Measurements from ENCODE around the gene GJB4.
A peak's percentile ranks its signal among the peaks of the same experiment; 100 is the strongest.

The GJB4 gene

DNA sequence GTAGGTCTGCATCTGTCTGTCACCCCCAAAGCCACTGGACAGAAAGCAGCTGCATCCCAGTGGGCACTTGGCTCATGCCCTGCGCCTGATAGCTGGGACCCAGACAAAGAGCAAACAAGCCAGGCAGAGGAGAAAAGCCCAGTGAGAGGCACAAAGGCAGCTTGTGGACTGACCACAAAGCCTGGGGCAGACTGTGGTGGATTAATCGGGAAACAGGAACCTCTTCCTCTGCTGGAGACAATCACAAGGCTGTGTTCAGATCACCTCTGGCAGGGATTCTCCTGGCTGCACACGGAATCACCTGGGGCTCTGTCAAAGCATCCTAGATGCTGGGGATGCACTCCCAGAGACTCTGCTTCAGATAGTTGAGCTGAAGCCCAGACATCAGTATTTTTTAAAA lies 19.9 kb upstream of the GJB4 start:
- no peaks in the 10 kb centered on the region for H3K9me2 ChIP-seq (replicated peaks; ENCODE audit: control insufficient read depth, low read length)
- H3K27ac ChIP-seq (ENCODE audit: low read depth, low read length), result no peak overlapping the region
- H3K79me2 ChIP-seq (ENCODE audit: control insufficient read depth, low read length), result no peaks in the 10 kb centered on the region
- no peaks in the 10 kb centered on the region for H3K36me3 ChIP-seq (ENCODE audit: control insufficient read depth, low read length)
- no peaks in the 10 kb centered on the region for H3K27me3 ChIP-seq (ENCODE audit: control insufficient read depth, low read length)
- no peak overlapping the region for H3K4me3 ChIP-seq (ENCODE audit: low read length)
- H3F3A ChIP-seq (ENCODE audit: control insufficient read depth, insufficient read depth), result no peaks in the 10 kb centered on the region
- TF ChIP-seq EZH2phosphoT487 (IDR thresholded peaks at IDR 0.05; ENCODE audit: borderline replicate concordance, low read length), result no peak
- TF ChIP-seq, protein P1, sequence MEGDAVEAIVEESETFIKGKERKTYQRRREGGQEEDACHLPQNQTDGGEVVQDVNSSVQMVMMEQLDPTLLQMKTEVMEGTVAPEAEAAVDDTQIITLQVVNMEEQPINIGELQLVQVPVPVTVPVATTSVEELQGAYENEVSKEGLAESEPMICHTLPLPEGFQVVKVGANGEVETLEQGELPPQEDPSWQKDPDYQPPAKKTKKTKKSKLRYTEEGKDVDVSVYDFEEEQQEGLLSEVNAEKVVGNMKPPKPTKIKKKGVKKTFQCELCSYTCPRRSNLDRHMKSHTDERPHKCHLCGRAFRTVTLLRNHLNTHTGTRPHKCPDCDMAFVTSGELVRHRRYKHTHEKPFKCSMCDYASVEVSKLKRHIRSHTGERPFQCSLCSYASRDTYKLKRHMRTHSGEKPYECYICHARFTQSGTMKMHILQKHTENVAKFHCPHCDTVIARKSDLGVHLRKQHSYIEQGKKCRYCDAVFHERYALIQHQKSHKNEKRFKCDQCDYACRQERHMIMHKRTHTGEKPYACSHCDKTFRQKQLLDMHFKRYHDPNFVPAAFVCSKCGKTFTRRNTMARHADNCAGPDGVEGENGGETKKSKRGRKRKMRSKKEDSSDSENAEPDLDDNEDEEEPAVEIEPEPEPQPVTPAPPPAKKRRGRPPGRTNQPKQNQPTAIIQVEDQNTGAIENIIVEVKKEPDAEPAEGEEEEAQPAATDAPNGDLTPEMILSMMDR (IDR thresholded peaks at IDR 0.05; ENCODE audit: low read depth, low read length, poor library complexity, severe bottlenecking), result no peak
- no peak overlapping the region for H3K4me2 ChIP-seq (ENCODE audit: low read length)
- H3K4me1 ChIP-seq (ENCODE audit: control insufficient read depth, low read length), result no peaks in the 10 kb centered on the region
- no peaks in the 10 kb centered on the region for H4K20me1 ChIP-seq (ENCODE audit: control insufficient read depth, insufficient read depth, low read depth, low read length)
- H3K9me3 ChIP-seq (ENCODE audit: control insufficient read depth, insufficient read depth, low read length), result no peaks in the 10 kb centered on the region

DNA sequence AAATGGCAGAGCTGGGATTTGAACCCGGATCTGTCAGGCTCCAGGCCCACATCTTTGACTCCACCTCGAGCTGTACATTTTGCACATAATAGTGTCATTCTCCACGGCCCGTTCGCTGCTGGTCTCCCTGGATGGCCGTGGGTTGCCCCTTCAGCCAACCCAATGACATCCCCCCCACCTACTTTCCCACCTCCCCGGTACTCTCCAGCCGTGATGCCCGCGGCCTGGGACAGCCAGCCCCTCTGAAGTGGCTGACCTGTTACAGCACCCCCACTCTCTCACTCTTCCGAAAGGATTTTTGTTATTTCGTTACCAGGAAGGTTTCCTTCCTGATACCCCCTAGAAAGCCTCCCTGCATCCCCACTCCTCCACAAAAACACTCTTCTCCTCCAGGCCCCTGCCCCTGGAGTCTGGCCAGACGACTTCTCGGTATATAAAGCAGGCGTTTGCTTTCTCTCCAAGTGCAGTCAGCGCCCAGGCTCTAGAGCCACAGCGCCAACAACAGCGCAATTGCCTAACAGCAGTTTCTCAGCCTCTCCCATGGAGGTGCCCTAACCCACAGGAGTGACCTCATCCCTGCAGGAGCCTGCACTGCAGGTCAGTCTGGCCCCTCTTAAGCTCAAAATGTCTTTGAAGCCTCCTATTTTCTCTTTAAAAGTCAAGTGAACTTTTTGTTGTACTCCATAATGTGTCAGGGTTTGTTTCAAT lies 19.2 kb upstream of the GJB4 start:
- Histone ChIP-seq H3K4me2 (ENCODE audit: low read length) (no peak overlapping the region), H3K79me2 (ENCODE audit: control insufficient read depth, low read length) (no peaks in the 10 kb centered on the region), H3K9me2 (replicated peaks; ENCODE audit: control insufficient read depth, low read length) (no peaks in the 10 kb centered on the region), H3K36me3 (ENCODE audit: control insufficient read depth, low read length) (no peaks in the 10 kb centered on the region), H3K27me3 (ENCODE audit: control insufficient read depth, low read length) (no peaks in the 10 kb centered on the region), H4K20me1 (ENCODE audit: control insufficient read depth, insufficient read depth, low read depth, low read length) (no peaks in the 10 kb centered on the region), H3K4me1 (ENCODE audit: control insufficient read depth, low read length) (no peaks in the 10 kb centered on the region), H3K9me3 (ENCODE audit: control insufficient read depth, insufficient read depth, low read length) (no peaks in the 10 kb centered on the region), H3F3A (ENCODE audit: control insufficient read depth, insufficient read depth) (no peaks in the 10 kb centered on the region), H3K27ac (ENCODE audit: low read depth, low read length) (no peak overlapping the region), H3K4me3 (ENCODE audit: low read length) (no peak overlapping the region)
- TF ChIP-seq, protein P1 (IDR thresholded peaks at IDR 0.05; ENCODE audit: low read depth, low read length, poor library complexity, severe bottlenecking), result no peak
- TF ChIP-seq EZH2phosphoT487 (IDR thresholded peaks at IDR 0.05; ENCODE audit: borderline replicate concordance, low read length), result no peak

DNA sequence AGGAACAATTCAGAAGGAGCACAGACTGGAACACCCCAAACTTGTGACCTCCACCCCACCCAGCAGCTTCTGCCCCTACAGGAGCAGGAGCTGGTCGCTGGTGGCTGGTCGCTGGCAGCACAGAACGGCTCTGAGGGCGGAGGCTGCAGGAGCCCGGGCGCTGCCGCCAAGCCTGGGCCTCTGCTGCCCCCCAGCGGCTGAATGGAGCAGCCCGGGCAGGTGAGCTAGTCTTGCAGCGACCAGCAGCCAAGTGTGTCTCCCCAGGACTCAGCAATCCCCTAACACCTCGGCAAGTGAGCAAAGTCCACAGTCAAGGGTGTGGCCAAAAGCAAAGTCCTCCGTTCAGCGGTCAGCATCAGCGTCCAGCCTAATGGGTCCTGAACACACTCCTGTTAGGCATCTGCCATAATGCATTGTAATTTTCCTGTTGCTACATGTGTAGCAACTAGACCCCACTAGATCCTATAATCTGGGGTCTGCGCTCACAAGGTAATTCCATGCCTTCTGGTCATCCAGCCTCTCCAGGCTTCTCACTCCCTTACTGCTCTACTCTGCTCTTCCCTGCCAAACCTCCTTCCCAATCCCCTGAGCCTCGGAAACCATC lies 16.8 kb upstream of the GJB4 start:
- no peaks in the 10 kb centered on the region for H3K79me2 ChIP-seq (ENCODE audit: control insufficient read depth, low read length)
- H3K9me3 ChIP-seq (ENCODE audit: control insufficient read depth, insufficient read depth, low read length), result no peaks in the 10 kb centered on the region
- no peak overlapping the region for H3K27ac ChIP-seq (ENCODE audit: low read depth, low read length)
- no peak overlapping the region for H3K4me2 ChIP-seq (ENCODE audit: low read length)
- H3K9me2 ChIP-seq (replicated peaks; ENCODE audit: control insufficient read depth, low read length), result no peaks in the 10 kb centered on the region
- no peaks in the 10 kb centered on the region for H3K4me1 ChIP-seq (ENCODE audit: control insufficient read depth, low read length)
- TF ChIP-seq EZH2phosphoT487 (IDR thresholded peaks at IDR 0.05; ENCODE audit: borderline replicate concordance, low read length), result no peak
- TF ChIP-seq, protein P1 (IDR thresholded peaks at IDR 0.05; ENCODE audit: low read depth, low read length, poor library complexity, severe bottlenecking), result peak; percentile 93
- no peaks in the 10 kb centered on the region for H4K20me1 ChIP-seq (ENCODE audit: control insufficient read depth, insufficient read depth, low read depth, low read length)
- no peaks in the 10 kb centered on the region for H3K27me3 ChIP-seq (ENCODE audit: control insufficient read depth, low read length)
- no peaks in the 10 kb centered on the region for H3K36me3 ChIP-seq (ENCODE audit: control insufficient read depth, low read length)
- H3F3A ChIP-seq (ENCODE audit: control insufficient read depth, insufficient read depth), result no peaks in the 10 kb centered on the region
- H3K4me3 ChIP-seq (ENCODE audit: low read length), result no peak overlapping the region
